HepG2 (cell line): Measurements from ENCODE around the gene ZNF512B. TPM values are rescaled to one million over a fixed set of nuclear protein-coding genes. Genes with fewer than 3 reads are reported as not detected.
A peak's percentile ranks its signal among the peaks of the same experiment; 100 is the strongest.

Source experiments
- AGO2 ChIP-seq: fragments of 200-400 bp; formaldehyde crosslinking; optimal IDR thresholded peaks from 2 replicates; pipeline ENCODE3; 2017; ENCODE audit warnings: mild to moderate bottlenecking, low read depth, low read length, moderate library complexity
- KMT2A ChIP-seq: sonication (generic); formaldehyde crosslinking; IDR thresholded peaks from 2 replicates; pipeline ENCODE4 v1.4.0; 2020; ENCODE audit warnings: missing genetic modification reagents
- NFE2L1 ChIP-seq: sonication (generic); formaldehyde crosslinking; IDR thresholded peaks from 2 replicates; pipeline ENCODE4 v1.4.0; 2020; ENCODE audit warnings: missing genetic modification reagents, mild to moderate bottlenecking, borderline replicate concordance
- NFIB ChIP-seq: sonication (generic); formaldehyde crosslinking; IDR thresholded peaks from 2 replicates; pipeline ENCODE4 v1.9.0; 2021; ENCODE audit warnings: missing genetic modification reagents, mild to moderate bottlenecking, borderline replicate concordance
- NFKBIZ ChIP-seq: IDR thresholded peaks from 2 replicates; pipeline ENCODE4 v1.6.1; 2018; ENCODE audit warnings: missing genetic modification reagents, missing compliant biosample characterization
- PITX1 ChIP-seq: sonication (generic); formaldehyde crosslinking; IDR thresholded peaks from 2 replicates; pipeline ENCODE4 v1.5.1; 2020; ENCODE audit warnings: mild to moderate bottlenecking, missing genetic modification reagents
- RFXAP ChIP-seq: sonication (generic); formaldehyde crosslinking; IDR thresholded peaks from 2 replicates; pipeline ENCODE4 v1.4.0; 2020; ENCODE audit warnings: missing genetic modification reagents, borderline replicate concordance
- SCMH1 ChIP-seq: sonication (generic); formaldehyde crosslinking; IDR thresholded peaks from 2 replicates; pipeline ENCODE4 v1.9.0; 2021; ENCODE audit warnings: missing genetic modification reagents, mild to moderate bottlenecking, borderline replicate concordance
- ZBTB8A ChIP-seq: sonication (generic); formaldehyde crosslinking; IDR thresholded peaks from 2 replicates; pipeline ENCODE4 v1.4.0; 2020; ENCODE audit warnings: mild to moderate bottlenecking, low read depth, missing genetic modification reagents, borderline replicate concordance
- ZNF318 ChIP-seq: sonication (generic); formaldehyde crosslinking; IDR thresholded peaks from 2 replicates; pipeline ENCODE4 v1.4.0; 2020; ENCODE audit warnings: mild to moderate bottlenecking, missing genetic modification reagents
- ZNF558 ChIP-seq: sonication (generic); formaldehyde crosslinking; IDR thresholded peaks from 2 replicates; pipeline ENCODE4 v1.9.0; 2022; ENCODE audit warnings: mild to moderate bottlenecking, missing genetic modification reagents, borderline replicate concordance
- ZNF646 ChIP-seq: sonication (generic); formaldehyde crosslinking; IDR thresholded peaks from 2 replicates; pipeline ENCODE4 v1.9.0; 2021; ENCODE audit warnings: mild to moderate bottlenecking, missing genetic modification reagents
- ZNF788 ChIP-seq: sonication (generic); formaldehyde crosslinking; IDR thresholded peaks from 2 replicates; pipeline ENCODE4 v1.5.0; 2020; ENCODE audit warnings: mild to moderate bottlenecking, missing genetic modification reagents, borderline replicate concordance
- ZNF83 ChIP-seq: sonication (generic); formaldehyde crosslinking; IDR thresholded peaks from 2 replicates; pipeline ENCODE4 v1.4.0; 2020; ENCODE audit warnings: missing genetic modification reagents, mild to moderate bottlenecking, borderline replicate concordance
- polyA plus RNA-seq, 8 experiments: library from polyadenylated mRNA; depleted of rRNA in 3 of 8; stranded (reverse) in 7 of 8; unstranded in 1 of 8; fragments of >200 nt; fragmentation: Illumina TruSeq in 4 of 8; extraction: Trizol in 4 of 8; gene quantifications; 2 replicates each; pipeline versions ENCODE4 v1.2.1 to v1.2.3, GENCODE V29; 2011 to 2016; ENCODE audit warnings: low read depth in 4 of 8, missing spikeins in 1 of 8, mixed read lengths in 1 of 8; ENCODE audit not compliant: insufficient read depth in 1 of 8
- total RNA-seq, 5 experiments: library from RNA; depleted of rRNA; stranded (reverse); fragments of >200 nt; fragmentation: Illumina TruSeq; extraction: Trizol; gene quantifications; 2 replicates each; pipeline ENCODE4 v1.2.3, GENCODE V29; 2016; ENCODE audit warnings: low read depth in 1 of 5

The ZNF512B gene
- total and polyA plus RNA-seq, 2 of the 13 experiments (the other 11 are each of a cell fraction or from before 2014, with no cell fraction given): 11.5 to 30.6 TPM

- no peak for TF ChIP-seq ZNF646
- 0 out of 2 replicates have a peak, but pooled peaks have one; percentile 9 for TF ChIP-seq KMT2A
- 0 out of 2 replicates have a peak, but pooled peaks have one; percentile 23 for TF ChIP-seq ZNF788
- peak; percentile 66 for TF ChIP-seq AGO2
- TF ChIP-seq NFIB: 0 out of 2 replicates have a peak, but pooled peaks have one; percentile 40
- 0 out of 2 replicates have a peak, but pooled peaks have one; percentile 30 for TF ChIP-seq PITX1 (CRISPR knock-in tag)
- TF ChIP-seq RFXAP (CRISPR knock-in tag): no peak
- no peak for TF ChIP-seq SCMH1
- no peak; the same call in 1 of the 2 replicates for TF ChIP-seq ZBTB8A
- TF ChIP-seq ZNF83 (CRISPR knock-in tag): 0 out of 2 replicates have a peak, but pooled peaks have one; percentile 26
- no peak for TF ChIP-seq ZNF558 (CRISPR knock-in tag)
- 0 out of 2 replicates have a peak, but pooled peaks have one; percentile 35 for TF ChIP-seq NFE2L1
- no peak for TF ChIP-seq ZNF318
- no peak for TF ChIP-seq NFKBIZ (CRISPR knock-in tag)
Measured at GRCh38 chr20:63953764-63954429, 15.8 kb downstream of the ZNF512B start (continued).
